ENCODE data around the gene PREX1. TPM values are rescaled to one million over a fixed set of nuclear protein-coding genes. Genes with fewer than 3 reads are reported as not detected.

The PREX1 gene
- polyA plus RNA-seq, 1 of the 3 experiments (the other 2 are of a cell fraction), result 5.3 TPM

GRCh38 chr20:48814633-48815032, 13.2 kb downstream of the PREX1 start:
- H3K36me3 ChIP-seq (replicated peaks in 1 of 2; ENCODE audit: control insufficient read depth in 1 of 2, insufficient read depth in 2 of 2, low read length in 1 of 2), result no peaks in the 10 kb centered on the region
- WGBS (ENCODE audit: low lambda C conversion rate), result 73% methylated on average over 5 of the region's 5 CpGs
- H3K4me2 ChIP-seq, result no peak overlapping the region
- no peak overlapping the region for H2AFZ ChIP-seq (ENCODE audit: low read depth)
- CTCF ChIA-PET, result interaction anchor here (2.5 kb wide), 1 partner anchor 157 kb away, joined by 8 read pairs; no protein-coding TSS in a partner anchor
- H3K4me3 ChIP-seq (ENCODE audit: low read depth in 2 of 2, low read length in 1 of 2), result no peak overlapping the region
- H3K79me2 ChIP-seq (ENCODE audit: insufficient read depth), result no peaks in the 10 kb centered on the region
- TF ChIP-seq PBX3 (IDR thresholded peaks at IDR 0.05) (no peak), RXRA (IDR thresholded peaks at IDR 0.05; ENCODE audit: borderline replicate concordance, low read depth) (no peak), EZH2phosphoT487 (IDR thresholded peaks at IDR 0.05; ENCODE audit: borderline replicate concordance, low read depth) (no peak), GATA2 (CRISPR knock-in tag; IDR thresholded peaks at IDR 0.05) (no peak), TCF12 (IDR thresholded peaks at IDR 0.05) (no peak), TEAD4 (IDR thresholded peaks at IDR 0.05; ENCODE audit: borderline replicate concordance, insufficient read depth) (no peak)
- H3K27me3 ChIP-seq (ENCODE audit: insufficient read depth), result no peaks in the 10 kb centered on the region
- H4K20me1 ChIP-seq (ENCODE audit: insufficient read depth), result no peaks in the 10 kb centered on the region
- H3K9ac ChIP-seq, result no peak overlapping the region
- no peaks in the 10 kb centered on the region for H3K9me2 ChIP-seq
- no peaks in the 10 kb centered on the region for H3K9me3 ChIP-seq
- H3K27ac ChIP-seq (ENCODE audit: low read depth in 2 of 2, low read length in 1 of 2), result no peak overlapping the region
- H3K4me1 ChIP-seq (ENCODE audit: control insufficient read depth in 1 of 2, insufficient read depth in 2 of 2, low read depth in 1 of 2, low read length in 1 of 2), result no peaks in the 10 kb centered on the region
- DNase-seq, result no peak
- no peaks in the 10 kb centered on the region for H3F3A ChIP-seq (replicated peaks; ENCODE audit: insufficient read depth)
- POLR2A ChIA-PET, result no interaction called here

- no peaks in the 10 kb centered on the region for H3K4me1 ChIP-seq (ENCODE audit: control insufficient read depth in 1 of 2, insufficient read depth in 2 of 2, low read depth in 1 of 2, low read length in 1 of 2)
- no peak overlapping the region for H3K27ac ChIP-seq (ENCODE audit: low read depth in 2 of 2, low read length in 1 of 2)
- H3K27me3 ChIP-seq (ENCODE audit: insufficient read depth), result no peaks in the 10 kb centered on the region
- no peak overlapping the region for H3K4me2 ChIP-seq
- no peaks in the 10 kb centered on the region for H3K9me2 ChIP-seq
- no peaks in the 10 kb centered on the region for H3K36me3 ChIP-seq (replicated peaks in 1 of 2; ENCODE audit: control insufficient read depth in 1 of 2, insufficient read depth in 2 of 2, low read length in 1 of 2)
- CTCF ChIA-PET, result interaction anchor here (2.5 kb wide), 1 partner anchor 156 kb away, joined by 8 read pairs; no protein-coding TSS in a partner anchor
- H2AFZ ChIP-seq (ENCODE audit: low read depth), result no peak overlapping the region
- 66% methylated on average over 4 of the region's 5 CpGs for WGBS (ENCODE audit: low lambda C conversion rate)
- TF ChIP-seq POLR2AphosphoS5 (IDR thresholded peaks at IDR 0.05; ENCODE audit: low read depth, low read length), result no peak
- TF ChIP-seq FOXJ3 (CRISPR knock-in tag; IDR thresholded peaks at IDR 0.05), result no peak
- TF ChIP-seq FOSL2 (IDR thresholded peaks at IDR 0.05; ENCODE audit: borderline replicate concordance, low read depth), result no peak
- TF ChIP-seq YY1 (IDR thresholded peaks at IDR 0.05; ENCODE audit: low read depth), result no peak
- no peak for TF ChIP-seq ELF1 (IDR thresholded peaks at IDR 0.05)
- TF ChIP-seq TCF12 (IDR thresholded peaks at IDR 0.05), result no peak
- TF ChIP-seq RFX5 (IDR thresholded peaks at IDR 0.05; ENCODE audit: low read length), result no peak
- no peak for TF ChIP-seq MEF2A (IDR thresholded peaks at IDR 0.05; ENCODE audit: borderline replicate concordance, low read depth)
- TF ChIP-seq REST (IDR thresholded peaks at IDR 0.05; ENCODE audit: low read depth, low read length), result no peak
- TF ChIP-seq MAX (IDR thresholded peaks at IDR 0.05; ENCODE audit: low read depth), result no peak
- no peak for TF ChIP-seq GATA2 (CRISPR knock-in tag; IDR thresholded peaks at IDR 0.05)
- no peak for TF ChIP-seq USF2 (IDR thresholded peaks at IDR 0.05; ENCODE audit: borderline replicate concordance, low read depth, low read length)
- H3K79me2 ChIP-seq (ENCODE audit: insufficient read depth), result no peaks in the 10 kb centered on the region
- no peaks in the 10 kb centered on the region for H3K9me3 ChIP-seq
- no peak overlapping the region for H3K4me3 ChIP-seq (ENCODE audit: low read depth in 2 of 2, low read length in 1 of 2)
- no peak overlapping the region for H3K9ac ChIP-seq
- H4K20me1 ChIP-seq (ENCODE audit: insufficient read depth), result no peaks in the 10 kb centered on the region
- H3F3A ChIP-seq (replicated peaks; ENCODE audit: insufficient read depth), result no peaks in the 10 kb centered on the region
- no peak for DNase-seq
- POLR2A ChIA-PET, result no interaction called here
These were observed 13.8 kb downstream of the PREX1 start for GRCh38 chr20:48813930-48814546.
